Measurements from ENCODE around the gene TRIM7.

- TF ChIP-seq, protein P1, sequence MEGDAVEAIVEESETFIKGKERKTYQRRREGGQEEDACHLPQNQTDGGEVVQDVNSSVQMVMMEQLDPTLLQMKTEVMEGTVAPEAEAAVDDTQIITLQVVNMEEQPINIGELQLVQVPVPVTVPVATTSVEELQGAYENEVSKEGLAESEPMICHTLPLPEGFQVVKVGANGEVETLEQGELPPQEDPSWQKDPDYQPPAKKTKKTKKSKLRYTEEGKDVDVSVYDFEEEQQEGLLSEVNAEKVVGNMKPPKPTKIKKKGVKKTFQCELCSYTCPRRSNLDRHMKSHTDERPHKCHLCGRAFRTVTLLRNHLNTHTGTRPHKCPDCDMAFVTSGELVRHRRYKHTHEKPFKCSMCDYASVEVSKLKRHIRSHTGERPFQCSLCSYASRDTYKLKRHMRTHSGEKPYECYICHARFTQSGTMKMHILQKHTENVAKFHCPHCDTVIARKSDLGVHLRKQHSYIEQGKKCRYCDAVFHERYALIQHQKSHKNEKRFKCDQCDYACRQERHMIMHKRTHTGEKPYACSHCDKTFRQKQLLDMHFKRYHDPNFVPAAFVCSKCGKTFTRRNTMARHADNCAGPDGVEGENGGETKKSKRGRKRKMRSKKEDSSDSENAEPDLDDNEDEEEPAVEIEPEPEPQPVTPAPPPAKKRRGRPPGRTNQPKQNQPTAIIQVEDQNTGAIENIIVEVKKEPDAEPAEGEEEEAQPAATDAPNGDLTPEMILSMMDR (IDR thresholded peaks at IDR 0.05), result no peak
- TF ChIP-seq ZFX (IDR thresholded peaks at IDR 0.05; ENCODE audit: borderline replicate concordance), result no peak
Observed at GRCh38 chr5:181246276-181247049, 41.5 kb upstream of the TRIM7 start.
